Motor neuron (in vitro differentiated cells): ENCODE measurements around the gene GPA33. TPM values are rescaled to one million over a fixed set of nuclear protein-coding genes. Genes with fewer than 3 reads are reported as not detected.
A peak's percentile ranks its signal among the peaks of the same experiment; 100 is the strongest.
"Not testable (repeated sequence)": the region's sequence is repeated elsewhere in the genome, so short reads cannot be mapped to it uniquely, and the experiment has no call there.

Experiments used
- ATAC-seq, 8 experiments: fragments of 200-7000 bp; cut with Tn5 transposase; replicated peaks in 6 of 8; 2 replicates each; pipeline ENCODE4 v1.8.0; 2021; ENCODE audit warnings: mild to moderate bottlenecking in 8 of 8, moderate library complexity in 8 of 8
- H3K27ac ChIP-seq, 2 donors: fragments of 250-450 bp; sonication (Bioruptor Pico); 2 replicates each; pipeline ENCODE4 v1.9.0; 2021; ENCODE audit warnings: antibody characterized with exemption in 2 of 2, mild to moderate bottlenecking in 2 of 2, moderate library complexity in 1 of 2
- H3K4me1 ChIP-seq, 2 donors: fragments of 250-450 bp; sonication (Bioruptor Pico); replicated peaks in 1 of 2; 2 replicates each; pipeline ENCODE4 v1.6.1; 2021; ENCODE audit warnings: antibody characterized with exemption in 2 of 2, mild to moderate bottlenecking in 2 of 2, moderate library complexity in 1 of 2
- H3K4me3 ChIP-seq, 5 donors: fragments of 250-450 bp; sonication (Bioruptor Pico); 2 replicates each; pipeline ENCODE4 v1.9.0; 2021; ENCODE audit warnings: antibody characterized with exemption in 5 of 5, mild to moderate bottlenecking in 5 of 5, moderate library complexity in 4 of 5
- WGBS, 10 experiments: fragments of 450-650 bp; shearing (Covaris generic); methylation state at CpG; one replicate each; pipeline ENCODE4 v1.0.0; 2022; 5-methylcytosine and 5-hydroxymethylcytosine counted together
- in situ Hi-C, 9 experiments: fragments of 400-800 bp; cut with MboI; loops; one replicate each; pipeline ENCODE4 v1.15.0; 2021; ENCODE audit warnings: low sequenced_read_pairs in 9 of 9, low pct_unique_long_range_greater_than_20kb in 2 of 9; ENCODE audit not compliant: unreplicated experiment in 9 of 9
- total RNA-seq, 8 experiments: library from RNA; unstranded; fragments of 300-600 nt; gene quantifications; 2 replicates each; pipeline versions ENCODE4 v1.2.3 to v1.2.4, GENCODE V29; 2022

GPA33 gene
- total RNA-seq, 8 experiments from 2014 or later = 0.14 to 1.2 (median 0.24) TPM; not detected in 1

DNA sequence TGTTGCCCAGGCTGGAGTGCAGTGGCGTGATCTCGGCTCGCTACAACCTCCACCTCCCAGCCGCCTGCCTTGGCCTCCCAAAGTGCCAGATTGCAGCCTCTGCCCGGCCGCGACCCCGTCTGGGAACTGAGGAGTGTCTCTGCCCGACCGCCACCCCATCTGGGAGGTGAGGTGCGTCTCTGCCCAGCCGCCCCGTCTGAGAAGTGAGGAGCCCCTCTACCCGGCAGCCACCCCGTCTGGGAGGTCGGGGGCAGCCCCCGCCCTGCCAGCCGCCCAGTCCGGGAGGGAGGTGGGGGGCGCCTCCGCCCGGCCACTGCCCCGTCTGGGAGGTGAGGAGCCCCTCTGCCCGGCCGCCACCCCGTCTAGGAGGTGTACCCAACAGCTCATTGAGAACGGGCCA, 60.6 kb downstream of the GPA33 start:
- in situ Hi-C loops, H3K27ac ChIP-seq, ATAC-seq, H3K4me3 ChIP-seq, H3K4me1 ChIP-seq: not testable (repeated sequence)
- no CpG with 5 or more reads among the region's 27 CpGs for WGBS, 10 experiments

DNA sequence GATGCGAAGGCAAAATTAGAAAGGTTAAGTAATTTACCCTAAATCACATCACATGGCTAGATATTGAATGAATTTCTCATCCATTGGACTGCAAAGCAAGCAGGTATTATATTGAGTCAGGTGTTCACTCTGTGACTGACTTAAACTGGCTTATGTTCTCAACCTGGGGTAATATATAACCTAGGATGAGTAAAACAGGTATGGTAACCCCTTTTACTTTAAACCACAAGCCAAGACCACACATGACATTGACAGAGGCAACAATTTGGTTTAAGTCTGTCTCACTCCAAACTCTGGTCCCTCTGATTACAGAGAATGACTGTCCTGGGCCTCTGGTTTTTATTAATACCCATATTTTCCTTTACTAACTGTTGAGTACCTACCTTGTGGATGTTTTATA, 67.8 kb downstream of the GPA33 start:
- Histone ChIP-seq H3K4me3 (no peak overlapping the region), H3K4me1 (no peaks in the 10 kb centered on the region), H3K27ac (no peak overlapping the region)
- 25 to 100% (median 74%) methylated on average over 1 of the region's 1 CpG; no CpG with 5 or more reads in 2 of the 10 experiments for WGBS, 10 experiments
- in situ Hi-C loops = no loop called here
- ATAC-seq = no peak

DNA sequence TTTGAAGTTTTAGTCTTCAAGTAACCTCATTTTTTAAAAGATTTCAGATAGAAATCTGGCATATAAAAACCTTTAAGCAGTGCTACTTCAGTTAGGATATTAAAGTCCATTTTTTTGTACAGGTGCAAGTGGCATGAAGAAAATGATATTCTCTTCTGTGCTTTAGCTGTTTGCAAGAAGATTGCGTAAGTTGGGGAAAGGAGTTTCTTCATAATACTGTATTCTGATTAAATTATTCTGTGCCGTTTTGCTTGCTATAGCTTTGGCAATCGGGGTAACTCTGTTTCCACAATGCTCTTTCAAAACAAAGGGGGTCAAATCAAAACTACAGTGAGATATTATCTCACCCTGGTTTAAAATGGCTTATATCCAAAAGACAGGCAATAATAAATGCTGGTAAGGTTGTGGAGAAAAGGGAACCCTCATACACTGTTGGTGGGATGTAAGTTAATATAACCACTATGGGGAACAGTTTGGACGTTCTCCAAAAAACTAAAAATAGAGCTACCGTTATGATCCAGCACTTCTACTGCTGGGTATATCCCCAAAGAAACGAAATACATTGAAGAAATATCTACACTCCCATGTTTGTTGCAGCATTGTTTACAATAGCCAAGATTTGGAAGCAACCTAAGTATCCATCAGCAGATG, 74.0 kb downstream of the GPA33 start:
- ATAC-seq = no peak
- Histone ChIP-seq H3K4me3 (no peak overlapping the region), H3K4me1 (peaks cover 5 to 9% of the 10 kb centered on the region in 2 donors), H3K27ac (no peak overlapping the region)
- WGBS, 10 experiments = 5 to 97% (median 83%) methylated on average over 4 to 6 of the region's 6 CpGs
- in situ Hi-C loops = no loop called here

DNA sequence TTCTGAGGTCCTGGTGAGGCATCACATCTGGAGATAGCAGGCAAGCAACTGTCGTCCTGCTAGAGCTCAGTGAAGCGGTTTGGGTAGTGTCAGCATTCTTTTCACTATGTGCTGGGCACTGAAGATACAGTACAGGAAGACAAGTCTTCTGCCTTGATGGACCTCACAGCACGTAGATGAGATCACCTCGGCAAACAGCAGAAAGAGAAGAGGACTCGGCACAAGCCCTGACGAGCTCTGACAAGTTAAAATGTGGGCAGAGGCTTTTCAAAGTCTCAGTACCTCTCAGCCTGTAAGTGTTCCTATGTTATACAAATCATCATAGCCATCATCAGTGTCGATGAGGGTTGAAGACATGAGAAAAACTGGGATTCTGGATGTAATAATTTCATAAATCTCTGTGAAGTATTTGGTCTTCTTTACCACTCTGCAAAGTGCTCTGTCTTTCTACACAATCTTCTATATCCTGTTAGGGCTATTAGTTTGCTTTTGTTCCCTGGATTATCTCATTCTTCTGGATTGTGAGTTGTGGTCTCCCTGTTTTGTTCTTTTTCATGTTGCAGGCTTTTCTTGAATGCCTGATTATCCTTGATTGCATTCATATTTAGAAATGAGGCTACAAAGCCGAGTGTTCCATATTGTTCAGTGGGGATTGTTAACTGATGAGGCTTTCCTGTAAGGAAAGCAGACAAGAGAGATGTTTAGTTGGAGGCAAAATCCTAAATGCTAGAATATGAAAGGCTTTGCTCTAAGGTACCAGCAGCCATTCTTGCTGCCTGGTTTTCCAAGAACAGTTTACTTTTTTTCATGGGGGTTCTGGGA, 76.9 kb downstream of the GPA33 start:
- ATAC-seq = peak in 3 of 8 experiments; percentile 73 to 83 (median 76)
- H3K27ac ChIP-seq = no peak overlapping the region
- WGBS, 10 experiments = 0 to 92% (median 66%) methylated on average over 3 to 8 of the region's 8 CpGs
- peaks cover 5 to 9% of the 10 kb centered on the region in 2 donors for H3K4me1 ChIP-seq
- in situ Hi-C loops = no loop called here
- no peak overlapping the region for H3K4me3 ChIP-seq

DNA sequence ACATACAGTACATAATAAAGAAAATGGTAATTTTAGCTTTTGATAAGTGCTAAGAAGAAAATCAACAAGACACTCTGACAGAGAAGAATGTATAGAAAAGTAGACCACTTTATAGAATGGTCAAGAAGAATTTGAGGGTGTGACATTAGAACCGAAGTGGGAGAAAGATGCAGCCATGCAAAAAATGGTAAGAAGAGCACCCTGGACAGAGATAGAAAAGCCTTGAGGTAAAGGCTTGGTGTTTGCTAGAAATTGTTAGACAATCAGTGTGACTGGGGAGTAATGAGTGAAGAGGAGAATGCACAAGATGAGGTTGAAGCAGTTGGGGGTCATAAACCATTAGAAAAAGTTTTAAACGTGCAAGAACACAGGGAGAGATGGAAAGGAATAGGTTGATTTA, 77.6 kb downstream of the GPA33 start:
- no peak overlapping the region for H3K4me3 ChIP-seq
- H3K4me1 ChIP-seq = peaks cover 5 to 9% of the 10 kb centered on the region in 2 donors
- no peak overlapping the region for H3K27ac ChIP-seq
- ATAC-seq = no peak
- in situ Hi-C loops = no loop called here
- WGBS, 10 experiments = 0 to 94% (median 76%) methylated on average over 1 to 2 of the region's 2 CpGs; no CpG with 5 or more reads in 1 of the 10 experiments

DNA sequence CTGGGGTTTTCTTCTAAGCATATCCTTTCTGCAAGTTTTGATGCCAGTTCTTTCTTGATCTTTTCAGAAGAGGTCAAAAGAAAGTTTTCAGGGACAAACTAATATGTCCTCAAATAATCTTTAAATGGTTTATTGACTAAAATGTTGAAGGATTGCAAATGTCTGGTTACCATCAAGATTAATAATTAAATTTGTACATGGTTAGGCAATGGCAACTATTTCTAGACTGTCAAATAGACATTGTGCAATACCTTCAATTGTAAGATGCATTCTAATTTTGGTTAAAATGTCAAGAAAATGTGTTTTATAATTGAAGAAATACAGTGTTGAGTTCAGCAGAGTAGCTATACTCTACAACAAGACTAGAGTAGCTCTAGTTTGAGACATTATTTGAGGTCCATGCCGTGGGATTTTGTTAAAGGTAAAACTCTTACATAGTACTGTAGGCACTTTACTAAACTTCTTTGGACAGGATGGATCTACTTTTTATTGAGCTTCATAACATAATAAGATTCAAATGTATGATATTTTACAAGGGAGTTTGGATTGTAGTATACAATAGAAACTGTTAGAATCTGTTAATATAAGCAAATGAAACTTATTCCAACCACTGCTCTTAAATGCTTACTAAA, 78.5 kb downstream of the GPA33 start:
- Histone ChIP-seq H3K27ac (no peak overlapping the region), H3K4me3 (no peak overlapping the region), H3K4me1 (peaks cover 5 to 9% of the 10 kb centered on the region in 2 donors)
- in situ Hi-C loops = no loop called here
- 0 to 100% (median 98%) methylated on average over 1 of the region's 1 CpG; no CpG with 5 or more reads in 4 of the 10 experiments for whole genome bisulfite sequencing, 10 experiments
- ATAC-seq = no peak

DNA sequence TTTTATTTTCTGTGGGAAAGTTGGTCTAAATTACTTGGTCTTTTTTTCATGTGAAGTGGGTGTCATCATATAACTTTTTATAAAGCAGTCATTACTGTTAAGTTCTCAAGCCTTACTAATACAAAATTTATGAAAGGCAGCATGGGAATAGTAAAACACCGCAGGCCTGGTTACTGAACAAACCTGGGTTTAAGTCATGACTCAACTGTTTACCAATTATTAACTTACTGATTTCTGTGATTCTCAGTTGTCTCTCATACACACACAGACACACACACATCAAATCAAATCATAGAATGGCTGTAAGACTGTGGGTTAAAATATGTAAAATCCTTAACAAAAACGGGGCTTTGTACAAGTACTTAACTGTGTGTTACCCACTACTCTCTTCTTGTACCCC, 86.5 kb downstream of the GPA33 start:
- in situ Hi-C loops = no loop called here
- Histone ChIP-seq H3K27ac (no peak overlapping the region), H3K4me3 (no peak overlapping the region), H3K4me1 (no peaks in the 10 kb centered on the region)
- no peak for ATAC-seq
- 43 to 100% (median 90%) methylated on average over 1 to 2 of the region's 2 CpGs; no CpG with 5 or more reads in 1 of the 10 experiments for WGBS, 10 experiments

Other genes with a start within 250 kb of the GPA33 start
- 10 to 100 TPM; 16.1 to 91.7 (median 44.2) TPM for gene TADA1, start 214.1 kb downstream of the GPA33 start, total RNA-seq
- gene ILDR2, start 114.8 kb downstream of the GPA33 start, total RNA-seq = 10 to 100 TPM in 3 of 8 experiments, 1 to 10 TPM in 4, under 1 TPM in 1; 0.28 to 60.5 (median 6.6) TPM
- gene MAEL, start 101.1 kb downstream of the GPA33 start, total RNA-seq = 1 to 10 TPM in 1 of 8 experiments, under 1 TPM in 5, not detected in 2; 0.27 to 1.6 (median 0.72) TPM
- 1 to 10 TPM in 2 of 8 experiments, under 1 TPM in 5, not detected in 1; 0.05 to 1.6 (median 0.66) TPM for gene STYXL2, start 3.7 kb upstream of the GPA33 start, total RNA-seq
- gene POU2F1, start 130.5 kb upstream of the GPA33 start, total RNA-seq = 10 to 100 TPM; 11.4 to 29.7 (median 20.2) TPM